ENCODE data around the gene CDRT15.

CDRT15 gene

DNA sequence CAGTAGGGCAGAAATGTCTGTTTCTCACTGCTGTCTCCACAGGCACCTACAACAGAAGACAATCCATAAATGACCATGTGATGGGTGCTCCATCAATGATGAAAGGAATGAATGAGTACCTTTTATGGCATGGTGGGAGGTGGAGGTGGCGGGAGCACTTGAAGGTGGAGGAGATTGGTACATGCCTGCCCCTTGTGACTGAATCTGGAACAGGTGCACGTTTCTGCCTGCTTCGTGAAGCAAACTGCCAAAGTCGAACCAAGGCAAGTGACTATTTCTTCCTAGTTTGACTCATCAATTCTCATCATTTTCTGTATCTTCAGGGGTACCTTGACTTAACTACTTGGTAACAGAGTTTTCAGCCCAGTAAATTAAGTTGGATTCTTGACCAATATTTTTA is 25.4 kb downstream of the CDRT15 start:
- TF ChIP-seq, protein P1, sequence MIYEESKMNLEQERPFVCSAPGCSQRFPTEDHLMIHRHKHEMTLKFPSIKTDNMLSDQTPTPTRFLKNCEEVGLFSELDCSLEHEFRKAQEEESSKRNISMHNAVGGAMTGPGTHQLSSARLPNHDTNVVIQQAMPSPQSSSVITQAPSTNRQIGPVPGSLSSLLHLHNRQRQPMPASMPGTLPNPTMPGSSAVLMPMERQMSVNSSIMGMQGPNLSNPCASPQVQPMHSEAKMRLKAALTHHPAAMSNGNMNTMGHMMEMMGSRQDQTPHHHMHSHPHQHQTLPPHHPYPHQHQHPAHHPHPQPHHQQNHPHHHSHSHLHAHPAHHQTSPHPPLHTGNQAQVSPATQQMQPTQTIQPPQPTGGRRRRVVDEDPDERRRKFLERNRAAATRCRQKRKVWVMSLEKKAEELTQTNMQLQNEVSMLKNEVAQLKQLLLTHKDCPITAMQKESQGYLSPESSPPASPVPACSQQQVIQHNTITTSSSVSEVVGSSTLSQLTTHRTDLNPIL (CRISPR knock-in tag; IDR thresholded peaks at IDR 0.05; ENCODE audit: low read depth): no peak
- TF ChIP-seq ZNF565 (CRISPR knock-in tag; conservative IDR thresholded peaks at IDR 0.05; ENCODE audit: low read depth): no peak

DNA sequence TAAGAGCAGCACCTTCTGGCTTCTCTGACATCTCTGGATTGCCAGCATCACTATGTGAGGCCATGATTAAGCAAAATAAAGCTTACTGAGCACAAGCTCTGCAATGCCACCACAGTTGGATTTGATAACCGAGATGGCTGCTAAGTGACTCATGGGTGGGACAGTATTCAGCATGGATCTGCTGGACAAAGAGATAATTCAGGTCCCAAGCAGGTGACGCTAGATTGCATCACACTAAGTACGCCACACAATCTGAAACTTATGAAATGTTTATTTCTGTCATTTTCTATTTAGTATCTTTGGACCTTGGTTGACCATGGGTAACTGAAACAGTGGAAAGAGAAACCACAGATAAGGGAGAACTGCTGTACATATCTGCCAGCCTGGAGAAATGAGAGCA is 27.4 kb downstream of the CDRT15 start:
- ATAC-seq: no peak
- no peak for TF ChIP-seq OSR1 (CRISPR knock-in tag; IDR thresholded peaks at IDR 0.05)
- no peak for TF ChIP-seq PPARA (CRISPR knock-in tag; IDR thresholded peaks at IDR 0.05; ENCODE audit: borderline replicate concordance)
- TF ChIP-seq GLIS3 (CRISPR knock-in tag; IDR thresholded peaks at IDR 0.05): no peak
- TF ChIP-seq ZFP3 (CRISPR knock-in tag; IDR thresholded peaks at IDR 0.05): no peak
- TF ChIP-seq ARNTL (CRISPR knock-in tag; IDR thresholded peaks at IDR 0.05; ENCODE audit: borderline replicate concordance, low read depth): no peak
- TF ChIP-seq ZNF8 (CRISPR knock-in tag; IDR thresholded peaks at IDR 0.05): no peak
- TF ChIP-seq ZC3H10 (CRISPR knock-in tag; IDR thresholded peaks at IDR 0.05): no peak
- TF ChIP-seq, protein P1 (CRISPR knock-in tag; IDR thresholded peaks at IDR 0.05; ENCODE audit: low read depth): no peak
- TF ChIP-seq SNAI2 (CRISPR knock-in tag; IDR thresholded peaks at IDR 0.05): no peak
- TF ChIP-seq ZFP30 (CRISPR knock-in tag; IDR thresholded peaks at IDR 0.05): no peak
- TF ChIP-seq TOX (CRISPR knock-in tag; IDR thresholded peaks at IDR 0.05; ENCODE audit: borderline replicate concordance): no peak
- TF ChIP-seq TSHZ2 (CRISPR knock-in tag; IDR thresholded peaks at IDR 0.05): no peak
- TF ChIP-seq ZNF565 (CRISPR knock-in tag; conservative IDR thresholded peaks at IDR 0.05; ENCODE audit: low read depth): no peak

More for the DNA sequence above, 25.4 kb downstream of the CDRT15 start:
- ATAC-seq: no peak

- TF ChIP-seq, protein P2, sequence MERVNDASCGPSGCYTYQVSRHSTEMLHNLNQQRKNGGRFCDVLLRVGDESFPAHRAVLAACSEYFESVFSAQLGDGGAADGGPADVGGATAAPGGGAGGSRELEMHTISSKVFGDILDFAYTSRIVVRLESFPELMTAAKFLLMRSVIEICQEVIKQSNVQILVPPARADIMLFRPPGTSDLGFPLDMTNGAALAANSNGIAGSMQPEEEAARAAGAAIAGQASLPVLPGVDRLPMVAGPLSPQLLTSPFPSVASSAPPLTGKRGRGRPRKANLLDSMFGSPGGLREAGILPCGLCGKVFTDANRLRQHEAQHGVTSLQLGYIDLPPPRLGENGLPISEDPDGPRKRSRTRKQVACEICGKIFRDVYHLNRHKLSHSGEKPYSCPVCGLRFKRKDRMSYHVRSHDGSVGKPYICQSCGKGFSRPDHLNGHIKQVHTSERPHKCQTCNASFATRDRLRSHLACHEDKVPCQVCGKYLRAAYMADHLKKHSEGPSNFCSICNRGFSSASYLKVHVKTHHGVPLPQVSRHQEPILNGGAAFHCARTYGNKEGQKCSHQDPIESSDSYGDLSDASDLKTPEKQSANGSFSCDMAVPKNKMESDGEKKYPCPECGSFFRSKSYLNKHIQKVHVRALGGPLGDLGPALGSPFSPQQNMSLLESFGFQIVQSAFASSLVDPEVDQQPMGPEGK (CRISPR knock-in tag; IDR thresholded peaks at IDR 0.05; ENCODE audit: borderline replicate concordance): no peak
- no peak for TF ChIP-seq ESRRG (CRISPR knock-in tag; IDR thresholded peaks at IDR 0.05)
- TF ChIP-seq TSHZ2 (CRISPR knock-in tag; IDR thresholded peaks at IDR 0.05): no peak
- TF ChIP-seq TOX (CRISPR knock-in tag; IDR thresholded peaks at IDR 0.05; ENCODE audit: borderline replicate concordance): no peak
- no peak for TF ChIP-seq ZFP3 (CRISPR knock-in tag; IDR thresholded peaks at IDR 0.05)
- TF ChIP-seq BACH2 (CRISPR knock-in tag; IDR thresholded peaks at IDR 0.05; ENCODE audit: borderline replicate concordance): no peak
- TF ChIP-seq PPARA (CRISPR knock-in tag; IDR thresholded peaks at IDR 0.05; ENCODE audit: borderline replicate concordance): no peak
- no peak for TF ChIP-seq POU6F1 (CRISPR knock-in tag; IDR thresholded peaks at IDR 0.05; ENCODE audit: borderline replicate concordance, low read depth)
- TF ChIP-seq ZFP30 (CRISPR knock-in tag; IDR thresholded peaks at IDR 0.05): no peak
- TF ChIP-seq RARB (CRISPR knock-in tag; IDR thresholded peaks at IDR 0.05): no peak
- TF ChIP-seq OSR1 (CRISPR knock-in tag; IDR thresholded peaks at IDR 0.05): no peak
- no peak for TF ChIP-seq CSDC2 (CRISPR knock-in tag; IDR thresholded peaks at IDR 0.05)
- no peak for TF ChIP-seq ISL1 (CRISPR knock-in tag; IDR thresholded peaks at IDR 0.05)
- TF ChIP-seq, protein P1 (CRISPR knock-in tag; IDR thresholded peaks at IDR 0.05; ENCODE audit: low read depth): no peak
- no peak for TF ChIP-seq SNAI2 (CRISPR knock-in tag; IDR thresholded peaks at IDR 0.05)
- TF ChIP-seq ZNF70 (CRISPR knock-in tag; IDR thresholded peaks at IDR 0.05): no peak
- TF ChIP-seq, protein P3, sequence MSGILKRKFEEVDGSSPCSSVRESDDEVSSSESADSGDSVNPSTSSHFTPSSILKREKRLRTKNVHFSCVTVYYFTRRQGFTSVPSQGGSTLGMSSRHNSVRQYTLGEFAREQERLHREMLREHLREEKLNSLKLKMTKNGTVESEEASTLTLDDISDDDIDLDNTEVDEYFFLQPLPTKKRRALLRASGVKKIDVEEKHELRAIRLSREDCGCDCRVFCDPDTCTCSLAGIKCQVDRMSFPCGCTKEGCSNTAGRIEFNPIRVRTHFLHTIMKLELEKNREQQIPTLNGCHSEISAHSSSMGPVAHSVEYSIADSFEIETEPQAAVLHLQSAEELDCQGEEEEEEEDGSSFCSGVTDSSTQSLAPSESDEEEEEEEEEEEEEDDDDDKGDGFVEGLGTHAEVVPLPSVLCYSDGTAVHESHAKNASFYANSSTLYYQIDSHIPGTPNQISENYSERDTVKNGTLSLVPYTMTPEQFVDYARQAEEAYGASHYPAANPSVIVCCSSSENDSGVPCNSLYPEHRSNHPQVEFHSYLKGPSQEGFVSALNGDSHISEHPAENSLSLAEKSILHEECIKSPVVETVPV (CRISPR knock-in tag; IDR thresholded peaks at IDR 0.05): no peak
- TF ChIP-seq ZC3H10 (CRISPR knock-in tag; IDR thresholded peaks at IDR 0.05): no peak
- no peak for TF ChIP-seq ARNTL (CRISPR knock-in tag; IDR thresholded peaks at IDR 0.05; ENCODE audit: borderline replicate concordance, low read depth)
- no peak for ATAC-seq
These were observed 28.9 kb downstream of the CDRT15 start for GRCh38 chr17:14207791-14208190.
